ENCODE measurements around the gene TPPP3. TPM values are rescaled to one million over a fixed set of nuclear protein-coding genes. Genes with fewer than 3 reads are reported as not detected.

The TPPP3 gene
- total RNA-seq, 1 experiment from 2014 or later = 0.28 TPM

DNA sequence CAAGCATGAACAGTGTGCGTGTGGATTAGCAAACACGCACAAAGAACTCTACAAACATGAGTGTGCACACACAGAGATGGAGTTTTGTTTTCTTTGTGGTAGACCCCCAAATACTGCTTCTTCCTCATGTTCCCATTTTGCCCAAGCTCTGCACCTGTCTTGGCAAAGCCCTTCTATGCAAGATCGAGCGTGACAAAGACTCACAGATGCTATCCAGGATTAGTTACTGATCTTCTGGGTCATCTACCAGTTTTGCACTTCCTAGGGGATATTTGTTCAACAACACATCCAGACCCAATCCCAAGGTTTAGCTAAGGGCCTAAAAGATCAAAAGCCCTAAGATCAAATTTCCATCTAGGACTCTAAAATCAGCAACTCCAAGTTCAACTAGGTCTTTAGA lies 50.7 kb downstream of the TPPP3 start:
- intact Hi-C loops (cut with micrococcal nuclease; ENCODE audit: unreplicated experiment) = no loop called here
- no peak for TF ChIP-seq EZH2 (IDR thresholded peaks at IDR 0.05; ENCODE audit: borderline replicate concordance, low read depth, low read length, poor library complexity, severe bottlenecking)
- TF ChIP-seq, protein P1, sequence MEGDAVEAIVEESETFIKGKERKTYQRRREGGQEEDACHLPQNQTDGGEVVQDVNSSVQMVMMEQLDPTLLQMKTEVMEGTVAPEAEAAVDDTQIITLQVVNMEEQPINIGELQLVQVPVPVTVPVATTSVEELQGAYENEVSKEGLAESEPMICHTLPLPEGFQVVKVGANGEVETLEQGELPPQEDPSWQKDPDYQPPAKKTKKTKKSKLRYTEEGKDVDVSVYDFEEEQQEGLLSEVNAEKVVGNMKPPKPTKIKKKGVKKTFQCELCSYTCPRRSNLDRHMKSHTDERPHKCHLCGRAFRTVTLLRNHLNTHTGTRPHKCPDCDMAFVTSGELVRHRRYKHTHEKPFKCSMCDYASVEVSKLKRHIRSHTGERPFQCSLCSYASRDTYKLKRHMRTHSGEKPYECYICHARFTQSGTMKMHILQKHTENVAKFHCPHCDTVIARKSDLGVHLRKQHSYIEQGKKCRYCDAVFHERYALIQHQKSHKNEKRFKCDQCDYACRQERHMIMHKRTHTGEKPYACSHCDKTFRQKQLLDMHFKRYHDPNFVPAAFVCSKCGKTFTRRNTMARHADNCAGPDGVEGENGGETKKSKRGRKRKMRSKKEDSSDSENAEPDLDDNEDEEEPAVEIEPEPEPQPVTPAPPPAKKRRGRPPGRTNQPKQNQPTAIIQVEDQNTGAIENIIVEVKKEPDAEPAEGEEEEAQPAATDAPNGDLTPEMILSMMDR (conservative IDR thresholded peaks at IDR 0.05; ENCODE audit: low read depth, low read length) = no peak
- H3K36me3 ChIP-seq (ENCODE audit: insufficient read depth, low read length, poor library complexity, severe bottlenecking) = no peaks in the 10 kb centered on the region
- no peaks in the 10 kb centered on the region for H3K9me3 ChIP-seq (ENCODE audit: low read depth, low read length, poor library complexity, severe bottlenecking)
- no peak for DNase-seq (ENCODE audit: low spot score)
- ChIA-PET POLR2A (ENCODE audit: low non-redundant PET) (no interaction called here), CTCF (no interaction called here)
- no peaks in the 10 kb centered on the region for H3K4me1 ChIP-seq (ENCODE audit: insufficient read depth, low read length, poor library complexity, severe bottlenecking)
- H3K27ac ChIP-seq (ENCODE audit: low read depth, low read length, poor library complexity, severe bottlenecking) = no peak overlapping the region
- BruUV-seq (replicated peaks) = no TSS peak
- no peaks in the 10 kb centered on the region for H3K27me3 ChIP-seq (replicated peaks; ENCODE audit: insufficient read depth, low read depth, low read length, poor library complexity)
- H3K4me3 ChIP-seq (ENCODE audit: low read depth, low read length, poor library complexity, severe bottlenecking) = no peak overlapping the region

DNA sequence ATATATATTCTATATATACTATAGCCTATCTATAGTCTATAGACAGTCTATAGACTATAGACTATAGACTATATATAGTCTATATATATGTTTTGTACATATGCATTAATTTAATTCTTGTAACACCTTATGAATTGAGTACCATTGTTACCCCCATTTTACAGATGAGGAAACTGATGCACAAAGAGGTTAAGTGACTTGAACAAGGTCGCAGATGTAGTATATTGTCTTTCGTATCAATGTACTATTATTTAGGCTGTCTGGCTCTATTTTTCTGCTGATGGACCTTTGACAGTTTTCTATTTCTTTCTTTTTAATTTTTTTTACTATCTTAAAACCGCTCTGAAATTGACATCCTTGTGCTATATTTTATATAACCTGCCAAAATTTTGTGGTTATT lies 52.0 kb downstream of the TPPP3 start:
- CTCF ChIA-PET = no interaction called here
- BruUV-seq (replicated peaks) = no TSS peak
- Histone ChIP-seq H3K4me1 (ENCODE audit: insufficient read depth, low read length, poor library complexity, severe bottlenecking) (no peaks in the 10 kb centered on the region), H3K36me3 (ENCODE audit: insufficient read depth, low read length, poor library complexity, severe bottlenecking) (no peaks in the 10 kb centered on the region), H3K27me3 (replicated peaks; ENCODE audit: insufficient read depth, low read depth, low read length, poor library complexity) (no peaks in the 10 kb centered on the region), H3K9me3 (ENCODE audit: low read depth, low read length, poor library complexity, severe bottlenecking) (no peaks in the 10 kb centered on the region), H3K4me3 (ENCODE audit: low read depth, low read length, poor library complexity, severe bottlenecking) (no peak overlapping the region), H3K27ac (ENCODE audit: low read depth, low read length, poor library complexity, severe bottlenecking) (no peak overlapping the region)
- TF ChIP-seq EZH2 (IDR thresholded peaks at IDR 0.05; ENCODE audit: borderline replicate concordance, low read depth, low read length, poor library complexity, severe bottlenecking) = no peak
- TF ChIP-seq, protein P1 (conservative IDR thresholded peaks at IDR 0.05; ENCODE audit: low read depth, low read length) = no peak
- no peak for DNase-seq (ENCODE audit: low spot score)
- POLR2A ChIA-PET (ENCODE audit: low non-redundant PET) = no interaction called here
- intact Hi-C loops (cut with micrococcal nuclease; ENCODE audit: unreplicated experiment) = no loop called here

Other genes starting within 250 kb of the TPPP3 start
- 11.5 and 13.8 TPM in 2 replicates for gene B3GNT9, start 242.5 kb downstream of the TPPP3 start, total RNA-seq (2021)
- 7.7 and 10.8 TPM in 2 replicates for gene TRADD, start 233.6 kb downstream of the TPPP3 start, total RNA-seq (2021)
- gene FBXL8, start 233.5 kb downstream of the TPPP3 start, total RNA-seq (2021) = 8.3 and 13.8 TPM in 2 replicates
- gene HSF4, start 228.8 kb downstream of the TPPP3 start, total RNA-seq (2021) = 13.9 and 20.2 TPM in 2 replicates
- gene NOL3, start 223.0 kb downstream of the TPPP3 start, total RNA-seq (2021) = 15.3 and 16.4 TPM in 2 replicates
- gene MATCAP1, start 209.5 kb downstream of the TPPP3 start, total RNA-seq (2021) = 33.9 and 36.8 TPM in 2 replicates
- gene EXOC3L1, start 203.4 kb downstream of the TPPP3 start, total RNA-seq (2021) = 0.32 and 0.42 TPM in 2 replicates
- 77.4 and 96.0 TPM in 2 replicates for gene E2F4, start 201.3 kb downstream of the TPPP3 start, total RNA-seq (2021)
- 3.3 and 4.7 TPM in 2 replicates for gene ELMO3, start 194.4 kb downstream of the TPPP3 start, total RNA-seq (2021)
- 30.4 and 38.2 TPM in 2 replicates for gene TMEM208, start 166.4 kb downstream of the TPPP3 start, total RNA-seq (2021)
- gene FHOD1, start 146.0 kb downstream of the TPPP3 start, total RNA-seq (2021) = 94.9 and 96.4 TPM in 2 replicates
- gene SLC9A5, start 144.5 kb downstream of the TPPP3 start, total RNA-seq (2021) = 2.4 and 3.6 TPM in 2 replicates
- 5.8 and 8.9 TPM in 2 replicates for gene PLEKHG4, start 114.0 kb downstream of the TPPP3 start, total RNA-seq (2021)
- 0.32 TPM in 1 of 2 replicates, not detected in the other for gene KCTD19, start 66.8 kb downstream of the TPPP3 start, total RNA-seq (2021)
- gene LRRC36, start 66.7 kb downstream of the TPPP3 start, total RNA-seq (2021) = not detected in 2 replicates
- gene ZDHHC1, start 23.0 kb upstream of the TPPP3 start, total RNA-seq (2021) = 5.3 and 6.8 TPM in 2 replicates
- gene HSD11B2, start 37.6 kb upstream of the TPPP3 start, total RNA-seq (2021) = 1.6 and 2.3 TPM in 2 replicates
- gene ATP6V0D1, start 87.7 kb upstream of the TPPP3 start, total RNA-seq (2021) = 56.5 and 63.9 TPM in 2 replicates
- not detected in 2 replicates for gene AGRP, start 90.0 kb upstream of the TPPP3 start, total RNA-seq (2021)
- gene RIPOR1, start 135.3 kb upstream of the TPPP3 start, total RNA-seq (2021) = 22.9 and 29.0 TPM in 2 replicates
- 68.6 and 74.7 TPM in 2 replicates for gene CTCF, start 169.0 kb upstream of the TPPP3 start, total RNA-seq (2021)